ENCODE data around the gene ADI1. TPM values are rescaled to one million over a fixed set of nuclear protein-coding genes. Genes with fewer than 3 reads are reported as not detected.

ADI1 gene
- total RNA-seq, 2 donors from 2014 or later, result 27.0 to 33.0 TPM

DNA sequence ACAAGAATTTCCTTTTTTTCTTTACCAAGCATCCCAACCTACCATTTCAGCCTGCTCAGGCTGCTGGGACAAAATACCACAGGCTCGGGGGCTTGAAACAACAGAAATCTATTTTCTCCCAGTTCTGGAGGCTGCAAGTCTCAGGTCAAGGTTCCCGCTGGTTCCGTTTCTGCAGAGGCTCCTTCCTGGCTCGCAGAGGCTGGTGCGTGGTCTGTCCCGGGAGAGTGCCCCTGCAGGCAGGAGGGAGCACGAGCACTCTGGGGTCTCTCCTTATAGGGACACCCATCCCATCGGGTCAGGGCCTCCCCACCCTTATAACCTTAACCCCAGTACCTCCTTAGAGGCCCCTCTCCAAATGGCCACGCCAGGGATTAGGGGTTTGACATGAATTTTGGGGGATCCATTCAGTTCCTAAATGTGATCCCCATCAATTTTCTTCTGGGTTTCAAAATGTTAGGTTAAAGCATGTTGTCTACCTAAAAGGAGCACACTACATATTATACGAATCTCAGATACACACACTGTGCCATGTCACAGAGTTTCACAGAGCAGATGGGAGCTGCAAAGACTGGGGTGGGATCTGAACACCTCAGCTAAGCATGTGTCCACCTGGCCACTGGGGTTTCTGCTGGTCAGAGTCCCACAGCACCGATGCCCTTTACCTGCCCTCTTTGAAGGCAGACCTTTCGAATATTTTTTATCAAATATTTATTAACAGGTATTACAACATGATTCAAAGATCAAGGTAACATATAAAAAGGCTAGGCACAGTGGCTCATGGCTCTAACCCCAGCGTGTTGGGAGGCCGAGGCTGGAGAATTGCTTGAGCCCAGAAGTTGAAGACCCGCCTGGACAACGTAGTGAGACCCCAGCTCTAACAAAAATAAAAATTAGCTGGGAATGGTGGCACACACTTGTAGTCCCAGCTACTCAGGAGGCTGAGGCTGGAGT lies 17.6 kb upstream of the ADI1 start:
- DNase-seq, result no peak
- H3K4me1 Mint-ChIP-seq, result peaks cover under 1% of the 10 kb centered on the region
- H3K4me3 Mint-ChIP-seq, result no peak overlapping the region
- H3K27ac Mint-ChIP-seq, result peak overlapping the region; percentile 29
- H3K36me3 Mint-ChIP-seq (ENCODE audit: low read depth), result no peaks in the 10 kb centered on the region
- peak; percentile 32 for ATAC-seq
- no peaks in the 10 kb centered on the region for H3K9me3 ChIP-seq (ENCODE audit: control insufficient read depth, low read length, poor library complexity, severe bottlenecking)
- no peaks in the 10 kb centered on the region for H3K27me3 Mint-ChIP-seq

DNA sequence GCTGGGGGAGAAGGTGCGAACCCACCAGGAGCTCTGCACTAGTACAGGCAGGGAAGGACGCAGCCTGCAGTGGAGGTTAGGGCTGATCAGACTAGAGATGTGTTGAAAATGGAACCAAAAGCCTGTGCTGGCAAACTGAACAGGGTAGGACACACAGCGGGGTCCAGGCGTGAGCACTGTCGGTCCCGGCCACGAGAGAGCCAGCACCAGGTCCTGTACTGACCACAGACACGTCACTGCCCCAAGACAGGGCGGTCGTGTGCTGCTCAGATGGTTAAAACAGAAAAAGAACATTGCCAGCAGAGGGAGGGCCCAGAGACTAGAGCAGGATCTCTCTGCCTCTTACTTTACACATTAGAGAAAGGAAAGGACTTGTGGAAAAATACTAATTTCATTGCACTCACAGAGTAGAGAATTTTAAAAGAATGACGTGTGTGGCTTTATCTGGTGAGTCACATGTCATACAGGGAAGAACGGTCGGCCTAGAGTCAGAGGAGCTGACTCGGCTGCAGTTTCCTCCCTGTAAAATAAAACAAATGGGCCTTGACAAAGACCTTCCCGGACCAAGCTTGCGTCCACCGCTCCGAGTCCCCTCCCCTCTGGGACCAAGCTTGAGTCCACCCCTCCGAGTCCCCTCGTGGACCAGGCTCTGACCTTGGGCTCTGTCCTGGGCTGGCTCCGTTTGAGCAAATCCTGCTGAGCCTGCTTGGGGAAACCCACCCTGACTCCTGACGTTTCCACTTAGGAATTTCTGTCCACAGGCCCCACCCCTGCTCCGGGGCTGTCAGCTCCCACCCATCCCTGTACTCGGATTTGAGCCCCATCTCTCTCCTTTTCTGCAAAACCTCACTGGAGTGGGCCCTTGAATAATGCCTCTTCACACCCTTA lies 16.7 kb upstream of the ADI1 start:
- ATAC-seq (no peak), DNase-seq (no peak)
- no peaks in the 10 kb centered on the region for H3K36me3 Mint-ChIP-seq (ENCODE audit: low read depth)
- no peaks in the 10 kb centered on the region for H3K9me3 ChIP-seq (ENCODE audit: control insufficient read depth, low read length, poor library complexity, severe bottlenecking)
- no peak overlapping the region for H3K4me3 Mint-ChIP-seq
- peak overlapping the region; percentile 29 for H3K27ac Mint-ChIP-seq
- H3K27me3 Mint-ChIP-seq, result no peaks in the 10 kb centered on the region
- peaks cover 2% of the 10 kb centered on the region for H3K4me1 Mint-ChIP-seq

- H3K4me1 Mint-ChIP-seq, result peaks cover 2% of the 10 kb centered on the region
- H3K4me3 Mint-ChIP-seq, result no peak overlapping the region
- no peak overlapping the region for H3K27ac Mint-ChIP-seq
- ATAC-seq (no peak), DNase-seq (no peak)
- no peaks in the 10 kb centered on the region for H3K27me3 Mint-ChIP-seq
- no peaks in the 10 kb centered on the region for H3K9me3 ChIP-seq (ENCODE audit: control insufficient read depth, low read length, poor library complexity, severe bottlenecking)
- H3K36me3 Mint-ChIP-seq (ENCODE audit: low read depth), result no peaks in the 10 kb centered on the region
These were observed 16.1 kb upstream of the ADI1 start for GRCh38 chr2:3535467-3535793.

GRCh38 chr2:3534251-3534814 lies 15.0 kb upstream of the ADI1 start:
- no peak for ATAC-seq
- H3K4me1 Mint-ChIP-seq, result peaks cover 6% of the 10 kb centered on the region
- no peak overlapping the region for H3K4me3 Mint-ChIP-seq
- no peaks in the 10 kb centered on the region for H3K36me3 Mint-ChIP-seq (ENCODE audit: low read depth)
- H3K27ac Mint-ChIP-seq, result no peak overlapping the region
- H3K9me3 ChIP-seq (ENCODE audit: control insufficient read depth, low read length, poor library complexity, severe bottlenecking), result no peaks in the 10 kb centered on the region
- DNase-seq, result no peak
- no peaks in the 10 kb centered on the region for H3K27me3 Mint-ChIP-seq

- no peak overlapping the region for H3K27ac Mint-ChIP-seq
- no peaks in the 10 kb centered on the region for H3K27me3 Mint-ChIP-seq
These were observed 14.5 kb upstream of the ADI1 start for GRCh38 chr2:3533836-3534235.

DNA sequence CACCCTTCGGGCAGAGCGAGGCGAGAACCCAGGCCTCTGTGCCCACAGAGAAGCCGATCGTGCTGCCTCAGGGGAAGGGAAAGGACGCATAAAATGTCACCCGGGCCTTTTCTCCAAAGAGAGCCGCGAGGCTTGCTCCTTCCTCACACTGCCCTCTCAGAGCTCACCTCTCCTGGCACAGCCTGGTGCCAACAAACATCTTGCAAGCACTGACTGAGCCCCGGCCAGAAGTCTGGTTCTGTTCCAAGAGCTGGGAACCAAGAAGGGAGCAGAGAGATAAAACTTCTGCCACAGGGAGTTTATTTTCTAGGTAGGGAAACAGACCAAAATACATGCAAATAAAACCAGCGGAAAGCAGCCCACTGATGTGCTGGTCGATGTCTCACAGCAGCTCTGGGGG lies 13.6 kb upstream of the ADI1 start:
- H3K4me1 Mint-ChIP-seq, result peaks cover 6% of the 10 kb centered on the region
- no peak overlapping the region for H3K4me3 Mint-ChIP-seq
- ATAC-seq, result no peak
- DNase-seq, result no peak
- no peak overlapping the region for H3K27ac Mint-ChIP-seq
- no peaks in the 10 kb centered on the region for H3K9me3 ChIP-seq (ENCODE audit: control insufficient read depth, low read length, poor library complexity, severe bottlenecking)
- no peaks in the 10 kb centered on the region for H3K36me3 Mint-ChIP-seq (ENCODE audit: low read depth)
- no peaks in the 10 kb centered on the region for H3K27me3 Mint-ChIP-seq

More at GRCh38 chr2:3533836-3534235, 14.5 kb upstream of the ADI1 start:
- H3K9me3 ChIP-seq (ENCODE audit: control insufficient read depth, low read length, poor library complexity, severe bottlenecking), result no peaks in the 10 kb centered on the region
- DNase-seq (no peak), ATAC-seq (no peak)
- no peaks in the 10 kb centered on the region for H3K36me3 Mint-ChIP-seq (ENCODE audit: low read depth)
- H3K4me3 Mint-ChIP-seq, result no peak overlapping the region
- H3K4me1 Mint-ChIP-seq, result peaks cover 6% of the 10 kb centered on the region

- H3K4me1 Mint-ChIP-seq, result peaks cover 9% of the 10 kb centered on the region
- no peaks in the 10 kb centered on the region for H3K36me3 Mint-ChIP-seq (ENCODE audit: low read depth)
- H3K4me3 Mint-ChIP-seq, result no peak overlapping the region
- no peak overlapping the region for H3K27ac Mint-ChIP-seq
- no peaks in the 10 kb centered on the region for H3K9me3 ChIP-seq (ENCODE audit: control insufficient read depth, low read length, poor library complexity, severe bottlenecking)
- ATAC-seq (no peak), DNase-seq (no peak)
- H3K27me3 Mint-ChIP-seq, result no peaks in the 10 kb centered on the region
These were observed 10.1 kb upstream of the ADI1 start for GRCh38 chr2:3529316-3530025.

DNA sequence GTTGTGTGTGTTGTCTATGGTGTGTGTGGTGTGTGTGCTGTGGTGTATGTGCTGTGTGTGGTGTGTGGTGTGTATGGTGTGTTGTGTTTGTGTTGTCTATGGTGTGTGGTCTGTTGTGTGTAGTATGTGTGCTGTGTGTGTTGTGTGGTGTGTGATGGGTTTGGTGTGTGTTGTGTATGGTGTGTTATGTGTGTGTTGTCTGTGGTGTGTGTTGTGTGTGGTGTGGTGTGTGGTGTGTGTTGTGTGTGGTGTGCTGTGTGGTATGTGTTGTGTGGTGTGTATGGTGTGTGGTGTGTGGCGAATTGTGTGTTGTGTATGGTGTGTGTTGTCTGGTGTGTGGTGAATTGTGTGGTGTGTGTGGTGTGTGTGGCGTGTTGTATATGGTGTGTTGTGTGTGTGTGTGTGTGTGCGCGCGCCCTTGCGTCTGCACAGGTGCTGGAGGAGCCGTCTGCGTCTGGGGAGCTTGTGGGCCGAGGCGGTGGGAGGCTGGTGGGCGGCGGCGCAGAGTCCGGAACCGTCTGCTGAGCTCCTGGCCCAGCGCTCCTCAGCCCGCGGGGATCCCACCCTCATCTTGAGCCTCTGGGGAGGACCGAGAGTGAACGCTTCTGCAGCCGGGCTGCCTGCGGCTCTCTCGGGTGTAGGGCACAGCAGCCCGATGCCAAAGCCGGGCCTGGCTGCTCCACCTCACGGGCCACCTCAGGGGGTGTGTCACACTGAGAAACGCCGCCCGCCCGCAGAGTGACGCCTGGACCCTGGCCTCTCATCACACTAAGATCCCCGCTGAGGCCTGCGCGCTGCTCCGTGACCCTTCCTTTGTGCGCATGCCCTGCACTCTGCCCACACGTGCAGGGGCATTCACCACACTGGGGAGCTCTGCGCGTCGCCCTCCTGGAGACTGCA lies 8.8 kb upstream of the ADI1 start:
- H3K9me3 ChIP-seq (ENCODE audit: control insufficient read depth, low read length, poor library complexity, severe bottlenecking), result no peaks in the 10 kb centered on the region
- Mint-ChIP-seq H3K27ac (no peak overlapping the region), H3K4me3 (no peak overlapping the region), H3K27me3 (no peaks in the 10 kb centered on the region), H3K4me1 (peaks cover 9% of the 10 kb centered on the region), H3K36me3 (ENCODE audit: low read depth) (no peaks in the 10 kb centered on the region)
- ATAC-seq (no peak), DNase-seq (no peak)

DNA sequence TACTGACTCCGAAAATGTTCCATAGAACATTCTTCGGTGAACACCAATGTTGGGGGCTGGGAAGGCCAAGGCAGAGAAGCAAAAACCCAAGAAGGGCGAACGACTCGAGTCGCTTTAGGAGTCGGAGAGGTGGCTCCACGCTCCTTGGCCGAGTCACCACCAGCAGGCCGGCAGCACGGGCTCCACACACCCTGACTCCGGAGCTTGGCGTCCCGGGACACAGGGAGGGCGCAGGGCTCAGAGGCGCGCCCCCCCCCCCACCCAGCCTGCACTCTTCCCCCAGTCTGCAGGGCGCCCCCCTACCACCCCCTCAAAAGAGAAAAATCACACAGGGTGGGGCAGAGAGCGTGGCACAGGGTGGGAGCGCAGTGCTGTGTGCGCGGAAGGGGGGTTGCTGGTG lies 7.5 kb upstream of the ADI1 start:
- Mint-ChIP-seq H3K27me3 (no peaks in the 10 kb centered on the region), H3K27ac (no peak overlapping the region), H3K4me3 (no peak overlapping the region), H3K36me3 (ENCODE audit: low read depth) (no peaks in the 10 kb centered on the region), H3K4me1 (peaks cover 9% of the 10 kb centered on the region)
- DNase-seq, result no peak
- H3K9me3 ChIP-seq (ENCODE audit: control insufficient read depth, low read length, poor library complexity, severe bottlenecking), result no peaks in the 10 kb centered on the region
- no peak for ATAC-seq

DNA sequence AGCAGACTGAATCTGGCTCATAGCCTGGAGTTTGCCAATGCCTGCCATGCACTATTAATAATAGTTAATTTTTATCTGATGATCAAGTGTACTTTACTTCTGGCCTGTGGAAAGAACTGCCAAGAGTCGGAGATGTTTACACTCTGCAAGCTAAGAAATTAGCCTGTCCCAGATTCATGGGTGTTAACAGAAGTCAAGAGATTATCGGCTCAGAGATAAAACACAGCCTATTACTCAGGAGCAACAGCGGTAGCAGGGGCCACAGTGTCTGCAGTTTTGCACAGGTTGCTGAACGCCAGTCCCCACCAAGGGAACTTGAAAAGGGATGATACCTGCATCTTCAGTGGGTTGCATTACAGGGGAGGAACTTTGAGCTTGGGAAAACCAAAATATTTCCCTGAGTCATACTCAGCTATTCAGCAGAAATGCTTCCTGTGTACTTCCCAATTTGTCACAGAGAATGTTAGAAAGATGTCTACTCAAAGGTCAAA lies 4.3 kb upstream of the ADI1 start:
- H3K4me1 Mint-ChIP-seq, result peaks cover 25% of the 10 kb centered on the region
- H3K27ac Mint-ChIP-seq, result no peak overlapping the region
- no peak for DNase-seq
- no peak overlapping the region for H3K4me3 Mint-ChIP-seq
- peaks cover 2% of the 10 kb centered on the region for H3K36me3 Mint-ChIP-seq (ENCODE audit: low read depth)
- H3K9me3 ChIP-seq (ENCODE audit: control insufficient read depth, low read length, poor library complexity, severe bottlenecking), result no peaks in the 10 kb centered on the region
- H3K27me3 Mint-ChIP-seq, result no peaks in the 10 kb centered on the region
- no peak for ATAC-seq

- DNase-seq (no peak), ATAC-seq (no peak)
- Mint-ChIP-seq H3K4me1 (peaks cover 28% of the 10 kb centered on the region), H3K36me3 (ENCODE audit: low read depth) (peaks cover 2% of the 10 kb centered on the region), H3K27ac (no peak overlapping the region), H3K27me3 (no peaks in the 10 kb centered on the region), H3K4me3 (no peak overlapping the region)
- H3K9me3 ChIP-seq (ENCODE audit: control insufficient read depth, low read length, poor library complexity, severe bottlenecking), result no peaks in the 10 kb centered on the region
These were observed 3.7 kb upstream of the ADI1 start for GRCh38 chr2:3522961-3523421.

DNA sequence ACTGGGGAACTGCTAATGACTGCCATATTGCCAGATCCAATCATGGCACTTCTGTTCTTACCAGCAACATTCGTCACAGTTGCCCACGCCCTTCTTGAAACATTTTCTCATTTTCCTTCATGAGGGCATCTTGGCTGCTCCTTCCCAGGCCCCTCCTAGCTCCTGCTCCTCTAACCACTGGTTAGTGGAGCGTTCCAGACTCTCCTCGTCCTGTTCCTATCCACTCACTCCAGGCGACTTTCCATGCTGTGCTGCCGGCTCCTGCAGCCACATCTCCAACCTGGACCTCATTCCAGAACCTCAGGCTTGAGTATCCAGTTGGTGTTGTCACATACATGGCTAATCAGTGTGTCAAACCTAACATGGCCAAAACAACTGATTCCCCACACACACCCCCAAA lies 1.3 kb upstream of the ADI1 start:
- DNase-seq, result no peak
- no peak for ATAC-seq
- Mint-ChIP-seq H3K4me3 (peak overlapping the region; percentile 92), H3K4me1 (peaks cover 35% of the 10 kb centered on the region), H3K27me3 (no peaks in the 10 kb centered on the region), H3K27ac (peak overlapping the region; percentile 93), H3K36me3 (ENCODE audit: low read depth) (peaks cover 2% of the 10 kb centered on the region)
- no peaks in the 10 kb centered on the region for H3K9me3 ChIP-seq (ENCODE audit: control insufficient read depth, low read length, poor library complexity, severe bottlenecking)

Data from T-helper 17 cell (primary cell).